GM21367 (cell line): Measurements from ENCODE around the gene RAP2A.

Experiments used
- ATAC-seq: cut with Tn5 transposase; IDR thresholded peaks from one replicate; pipeline ENCODE4 v1.9.1; 2021; ENCODE audit not compliant: unreplicated experiment

RAP2A gene

DNA sequence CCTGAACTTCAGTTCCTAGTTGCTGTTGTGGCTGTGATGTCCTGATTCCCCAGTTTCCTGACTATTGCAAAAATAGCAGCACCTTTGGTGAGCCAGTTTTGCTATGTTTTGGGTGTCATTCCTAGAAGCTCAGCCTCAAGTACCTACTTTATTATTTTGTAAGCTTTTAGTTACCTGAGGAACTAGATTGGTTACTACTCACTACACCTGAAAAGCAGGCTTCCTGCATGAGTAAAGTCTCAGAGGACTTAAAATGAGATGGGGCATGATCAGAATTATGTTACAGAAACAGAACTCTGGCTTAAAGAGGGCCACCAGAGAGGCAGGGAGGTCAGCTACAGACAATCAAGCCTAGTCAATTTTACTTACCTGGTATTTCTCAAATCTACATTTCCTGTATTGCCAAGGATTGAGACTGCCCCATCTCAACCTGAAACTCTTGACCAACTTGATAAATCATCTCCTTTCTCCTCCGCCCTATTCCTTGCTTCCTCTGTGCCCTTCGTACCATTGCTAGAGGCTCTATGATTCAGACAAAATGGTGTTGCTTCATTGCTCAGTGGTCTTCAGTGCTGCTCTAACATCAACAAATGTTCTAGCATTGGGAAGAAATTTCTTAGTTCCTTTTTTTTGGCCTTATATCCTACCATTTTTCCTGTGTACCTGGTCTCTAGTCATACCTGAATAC, 58.9 kb downstream of the RAP2A start:
- no peak for ATAC-seq

DNA sequence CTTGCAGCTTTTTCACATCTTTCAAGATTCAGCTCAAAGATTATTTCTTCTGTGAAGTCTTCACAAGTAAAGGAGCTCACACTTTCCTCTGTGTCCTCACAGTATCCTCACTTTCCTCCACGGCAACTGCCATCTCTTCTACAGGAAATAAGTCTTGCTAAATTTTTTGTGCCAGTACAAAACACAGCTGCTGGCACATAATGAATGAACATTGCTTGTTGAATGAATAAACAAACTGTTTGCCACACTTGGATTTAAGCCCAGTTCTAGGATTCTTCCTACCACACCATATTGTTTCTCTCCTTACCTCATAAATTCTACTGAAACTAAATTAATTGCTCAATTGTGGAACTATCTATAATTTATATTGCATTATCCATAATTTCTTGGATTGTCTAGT, 59.5 kb downstream of the RAP2A start:
- no peak for ATAC-seq

DNA sequence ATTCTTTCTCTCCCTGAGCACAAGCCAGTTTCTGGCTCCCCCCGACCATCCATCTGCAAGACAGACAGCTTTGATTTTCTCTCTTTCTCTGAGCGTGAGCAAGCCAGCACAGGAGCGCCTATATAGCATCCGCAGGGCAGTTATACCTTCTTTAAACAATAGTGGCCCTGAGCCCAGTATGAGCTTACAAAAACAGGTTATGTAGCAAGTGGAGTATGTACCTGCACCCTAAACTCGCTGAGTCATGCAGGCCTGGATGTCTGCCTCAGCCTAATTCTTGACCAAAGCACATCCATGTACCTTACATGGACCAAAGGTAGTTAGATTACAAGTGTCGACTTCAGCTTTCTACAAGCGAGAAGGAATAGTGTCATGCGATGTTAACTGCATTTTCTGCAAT, 61.7 kb downstream of the RAP2A start:
- ATAC-seq, result no peak

GRCh38 chr13:97496511-97496910, 62.5 kb downstream of the RAP2A start:
- no peak for ATAC-seq

- ATAC-seq, result no peak
Observed at GRCh38 chr13:97497400-97497799, 63.4 kb downstream of the RAP2A start.

DNA sequence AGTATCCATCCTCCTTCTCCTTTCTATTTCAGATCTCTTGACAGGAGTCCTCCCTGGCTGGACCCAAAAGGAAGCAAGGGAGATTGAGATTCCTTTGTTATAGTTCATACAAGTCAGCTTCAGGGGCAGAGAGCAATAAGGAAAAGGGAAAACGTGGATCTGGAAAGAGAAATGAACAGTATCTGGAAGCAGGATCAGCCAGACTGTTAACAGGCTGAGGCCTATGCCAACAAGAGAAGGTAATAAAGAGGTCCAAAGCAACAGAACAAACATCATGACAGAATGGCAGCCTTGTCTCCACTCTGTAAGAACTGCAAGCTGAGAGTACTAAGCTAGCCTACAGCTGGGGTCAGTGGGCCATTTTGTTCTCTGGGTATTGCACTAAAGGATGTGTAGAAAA, 64.5 kb downstream of the RAP2A start:
- ATAC-seq, result no peak

DNA sequence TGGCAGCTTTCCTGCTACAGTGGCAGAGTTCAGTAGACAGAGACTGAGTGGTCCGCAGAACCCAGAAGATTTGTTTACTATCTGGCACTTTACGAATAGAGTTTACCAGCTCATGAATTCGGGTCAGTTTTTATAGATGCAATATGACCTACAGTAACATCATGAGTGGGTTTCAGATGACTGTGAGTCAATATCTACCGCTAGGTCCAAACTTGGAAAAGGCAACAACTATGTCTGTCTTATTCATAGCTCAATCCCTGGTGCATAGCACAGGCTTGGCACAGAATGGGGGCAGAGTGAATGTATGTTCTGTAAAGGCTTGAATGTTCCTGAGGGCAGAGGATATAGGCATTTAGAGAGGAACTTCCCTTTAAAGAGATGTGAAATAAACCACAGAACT, 65.2 kb downstream of the RAP2A start:
- no peak for ATAC-seq

- no peak for ATAC-seq
Observed at GRCh38 chr13:97502181-97502580, 68.2 kb downstream of the RAP2A start.

DNA sequence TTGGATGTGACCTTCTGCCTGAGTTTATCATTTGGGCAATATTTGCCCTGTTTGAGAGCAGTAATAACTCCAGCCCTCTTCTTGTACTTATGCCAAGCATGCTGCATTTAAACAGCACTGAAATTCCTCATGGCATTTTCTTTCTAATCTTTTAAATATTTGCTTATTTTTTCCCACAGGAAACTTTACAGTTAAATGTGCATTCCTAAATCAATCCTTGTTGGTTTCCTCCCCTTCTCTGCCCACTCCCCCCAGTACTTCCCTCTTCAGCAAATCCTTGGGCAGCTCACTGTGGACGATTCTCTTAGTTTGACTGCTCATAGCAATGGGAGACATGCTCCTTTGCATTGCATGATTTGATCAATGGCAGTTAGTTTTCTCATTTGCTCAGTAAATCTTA, 68.7 kb downstream of the RAP2A start:
- no peak for ATAC-seq

GRCh38 chr13:97505017-97505416, 71.0 kb downstream of the RAP2A start:
- ATAC-seq, result no peak

DNA sequence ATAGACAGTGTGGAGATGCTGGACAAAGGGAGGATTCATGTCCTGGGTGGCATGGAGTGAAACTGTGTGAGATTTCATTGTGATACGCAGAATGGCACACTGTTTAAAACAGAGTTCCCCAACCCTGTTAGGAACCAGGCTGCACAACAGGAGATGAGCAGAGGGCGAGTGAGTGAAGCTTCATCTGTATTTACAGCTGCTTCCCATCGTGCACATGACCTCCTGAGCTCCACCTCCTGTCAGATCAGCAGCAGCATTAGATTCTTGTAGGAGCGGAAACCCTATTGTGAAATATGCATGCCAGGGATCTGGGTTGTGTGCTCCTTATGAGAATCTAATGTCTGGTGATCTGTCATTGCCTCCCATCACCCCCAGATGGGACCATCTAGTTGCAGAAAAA, 72.5 kb downstream of the RAP2A start:
- no peak for ATAC-seq

GRCh38 chr13:97512732-97513131, 78.8 kb downstream of the RAP2A start:
- no peak for ATAC-seq

- ATAC-seq, result no peak
Observed at GRCh38 chr13:97515643-97516042, 81.7 kb downstream of the RAP2A start.

- ATAC-seq, result no peak
Observed at GRCh38 chr13:97517967-97518366, 84.0 kb downstream of the RAP2A start.
